H1 (cell line): Measurements from ENCODE around the gene NCAM1. TPM values are rescaled to one million over a fixed set of nuclear protein-coding genes. Genes with fewer than 3 reads are reported as not detected.

Experiments
- CTCF ChIA-PET: fragments of 300-600 bp; sonication (Branson Sonifier 250); formaldehyde crosslinking; loops from one replicate; lab custom pipeline; 2021; ENCODE audit not compliant: partially characterized antibody; lab: Charles Lee
- POLR2A ChIA-PET: fragments of 300-600 bp; sonication (Branson Sonifier 250); formaldehyde crosslinking; loops from one replicate; lab custom pipeline; 2021; ENCODE audit warnings: inconsistent platforms; ENCODE audit not compliant: partially characterized antibody; lab: Charles Lee
- DNase-seq, 2 experiments: peaks; one replicate each; pipeline versions ENCODE4 v3.0.0 to v3.0.0-alpha.2; 2010 to 2022; ENCODE audit warnings: low spot score in 2 of 2, low read depth in 1 of 2, mixed read lengths in 1 of 2
- FAIRE-seq: peaks from 2 replicates; lab custom pipeline; 2011; peaks lifted over from hg19 to GRCh38; lab: Jason Lieb, UNC
- H2AFZ ChIP-seq: 2 replicates; pipeline ENCODE4 v1.8.1; 2012; ENCODE audit warnings: low read length, inconsistent platforms
- H2AK5ac ChIP-seq: 2 replicates; pipeline ENCODE4 v1.6.1; 2013; ENCODE audit warnings: low read depth, low read length
- H2BK120ac ChIP-seq: replicated peaks from 2 replicates; pipeline ENCODE3; 2013; ENCODE audit warnings: low read depth, low read length, inconsistent platforms
- H2BK12ac ChIP-seq: 2 replicates; pipeline ENCODE4 v1.6.1; 2013; ENCODE audit warnings: low read depth, low read length
- H2BK15ac ChIP-seq: 2 replicates; pipeline ENCODE4 v1.6.1; 2013; ENCODE audit warnings: low read length
- H2BK20ac ChIP-seq: 2 replicates; pipeline ENCODE4 v1.6.1; 2013; ENCODE audit warnings: low read length
- H2BK5ac ChIP-seq: 2 replicates; pipeline ENCODE4 v1.6.1; 2013; ENCODE audit warnings: low read depth, low read length
- H3K14ac ChIP-seq: 2 replicates; pipeline ENCODE4 v1.6.1; 2013; ENCODE audit warnings: inconsistent platforms; ENCODE audit not compliant: insufficient read length
- H3K18ac ChIP-seq: 2 replicates; pipeline ENCODE4 v1.6.1; 2013; ENCODE audit warnings: low read length; ENCODE audit errors: extremely low read depth
- H3K23ac ChIP-seq: 2 replicates; pipeline ENCODE4 v1.6.1; 2013; ENCODE audit warnings: inconsistent platforms; ENCODE audit not compliant: insufficient read length
- H3K23me2 ChIP-seq: 2 replicates; pipeline ENCODE4 v1.6.1; 2013; ENCODE audit warnings: low read depth, low read length
- H3K27ac ChIP-seq: 2 replicates; pipeline ENCODE4 v1.6.1; 2011; ENCODE audit warnings: low read depth, low read length, inconsistent platforms
- H3K27me3 ChIP-seq, 4 experiments: replicated peaks in 1 of 4; 1 replicate in 1 of 4; 2 replicates in 3 of 4; pipeline versions ENCODE4 v1.6.1 to v1.8.1; 2011 to 2013; ENCODE audit warnings: low read length in 3 of 4, mild to moderate bottlenecking in 3 of 4, inconsistent platforms in 2 of 4, mixed read lengths in 2 of 4, moderate library complexity in 1 of 4; ENCODE audit not compliant: control insufficient read depth in 3 of 4, insufficient read depth in 3 of 4; ENCODE audit errors: extremely low read depth in 1 of 4
- H3K36me3 ChIP-seq, 4 experiments: 2 replicates each; pipeline versions ENCODE4 v1.6.1 to v1.8.1; 2011 to 2013; ENCODE audit warnings: mild to moderate bottlenecking in 4 of 4, low read length in 3 of 4, moderate library complexity in 2 of 4, control low read depth in 1 of 4, inconsistent platforms in 1 of 4; ENCODE audit not compliant: insufficient read depth in 4 of 4, control insufficient read depth in 2 of 4
- H3K4ac ChIP-seq: replicated peaks from 2 replicates; pipeline ENCODE3; 2013; ENCODE audit warnings: low read length, low read depth, mixed read lengths, inconsistent platforms; ENCODE audit not compliant: insufficient read length
- H3K4me1 ChIP-seq, 4 experiments: replicated peaks in 1 of 4; 1 replicate in 1 of 4; 2 replicates in 3 of 4; pipeline versions ENCODE4 v1.6.1 to v1.8.1; 2011 to 2013; ENCODE audit warnings: low read length in 3 of 4, inconsistent platforms in 2 of 4, mixed read lengths in 1 of 4; ENCODE audit not compliant: insufficient read depth in 4 of 4, control insufficient read depth in 3 of 4
- H3K4me2 ChIP-seq, 2 experiments: 2 replicates each; pipeline versions ENCODE4 v1.6.1 to v1.8.1; 2011 to 2013; ENCODE audit warnings: low read depth in 2 of 2, low read length in 2 of 2, control low read depth in 1 of 2, inconsistent platforms in 1 of 2, mild to moderate bottlenecking in 1 of 2; ENCODE audit not compliant: insufficient read depth in 1 of 2
- H3K4me3 ChIP-seq, 4 experiments: fragments of 200-600, 300-600 bp in 1 of 4; sonication (generic), shearing (Covaris generic), sonication (Bioruptor Twin) in 1 of 4; 2 replicates each; pipeline versions ENCODE4 v1.5.1 to v1.8.1; 2011 to 2016; ENCODE audit warnings: low read length in 4 of 4, low read depth in 3 of 4, control low read depth in 2 of 4, inconsistent platforms in 2 of 4, mild to moderate bottlenecking in 2 of 4, mixed read lengths in 1 of 4, moderate library complexity in 1 of 4; ENCODE audit not compliant: insufficient read depth in 2 of 4; ENCODE audit errors: extremely low read depth in 1 of 4
- H3K56ac ChIP-seq: replicated peaks from 2 replicates; pipeline ENCODE3; 2013; ENCODE audit warnings: low read depth, mild to moderate bottlenecking, mixed read lengths, low read length, inconsistent platforms; ENCODE audit not compliant: insufficient read length
- H3K79me1 ChIP-seq: 2 replicates; pipeline ENCODE4 v1.6.1; 2013; ENCODE audit warnings: low read depth, low read length, control low read depth
- H3K79me2 ChIP-seq, 2 experiments: 2 replicates each; pipeline versions ENCODE4 v1.6.1 to v1.8.1; 2012 to 2013; ENCODE audit warnings: low read length in 2 of 2, mild to moderate bottlenecking in 2 of 2, inconsistent platforms in 1 of 2; ENCODE audit not compliant: insufficient read depth in 2 of 2, control insufficient read depth in 1 of 2
- H3K9ac ChIP-seq, 4 experiments: replicated peaks in 1 of 4; 1 replicate in 1 of 4; 2 replicates in 3 of 4; pipeline versions ENCODE4 v1.6.1 to v1.8.1; 2011 to 2013; ENCODE audit warnings: low read depth in 3 of 4, low read length in 3 of 4, control low read depth in 2 of 4, mild to moderate bottlenecking in 2 of 4, moderate library complexity in 2 of 4, inconsistent platforms in 1 of 4; ENCODE audit errors: extremely low read depth in 1 of 4
- H3K9me3 ChIP-seq, 2 experiments: 2 replicates each; pipeline versions ENCODE4 v1.6.1 to v1.8.1; 2012 to 2013; ENCODE audit warnings: mild to moderate bottlenecking in 2 of 2, moderate library complexity in 2 of 2, control low read depth in 1 of 2, inconsistent platforms in 1 of 2, low read depth in 1 of 2, low read length in 1 of 2, mixed read lengths in 1 of 2; ENCODE audit not compliant: insufficient read depth in 2 of 2
- H4K20me1 ChIP-seq, 2 experiments: replicated peaks in 1 of 2; 2 replicates each; pipeline versions ENCODE3 to v1.8.1; 2011 to 2013; ENCODE audit warnings: inconsistent platforms in 2 of 2, low read length in 2 of 2, mild to moderate bottlenecking in 1 of 2; ENCODE audit not compliant: insufficient read depth in 2 of 2, control insufficient read depth in 1 of 2
- H4K5ac ChIP-seq: 2 replicates; pipeline ENCODE4 v1.6.1; 2013; ENCODE audit warnings: low read length, low read depth, mixed read lengths, inconsistent platforms; ENCODE audit not compliant: insufficient read length
- H4K8ac ChIP-seq: 2 replicates; pipeline ENCODE4 v1.8.0; 2013; ENCODE audit warnings: mild to moderate bottlenecking, moderate library complexity, low read length, inconsistent platforms; ENCODE audit not compliant: insufficient read depth; ENCODE audit errors: extremely low read depth
- H4K91ac ChIP-seq: replicated peaks from 2 replicates; pipeline ENCODE3; 2013; ENCODE audit warnings: low read length, mixed read lengths, inconsistent platforms; ENCODE audit not compliant: insufficient read length
- BRCA1 ChIP-seq: IDR thresholded peaks from 2 replicates; pipeline ENCODE4 v1.6.1; 2012; ENCODE audit warnings: low read depth, low read length, improper control_type of control experiment
- CBX5 ChIP-seq: fragments of 300-800, 300-1000 bp; sonication (generic); IDR thresholded peaks from 2 replicates; pipeline ENCODE4 v1.7.1; 2016; ENCODE audit warnings: antibody characterized with exemption, low read length, low read depth
- CBX8 ChIP-seq: fragments of 300-800, 300-1000 bp; sonication (generic); IDR thresholded peaks from 2 replicates; pipeline ENCODE4 v1.7.1; 2016; ENCODE audit warnings: low read depth, low read length, borderline replicate concordance
- CREB1 ChIP-seq: IDR thresholded peaks from 2 replicates; pipeline ENCODE4 v1.6.1; 2012; ENCODE audit warnings: inconsistent platforms
- CTBP2 ChIP-seq: IDR thresholded peaks from 2 replicates; pipeline ENCODE4 v1.7.0; 2011; ENCODE audit warnings: borderline replicate concordance, mild to moderate bottlenecking, moderate library complexity, mixed read lengths, low read length; ENCODE audit not compliant: insufficient read depth, insufficient read length
- EZH2 ChIP-seq: fragments of 200-600 bp; sonication (generic); IDR thresholded peaks from 2 replicates; pipeline ENCODE4 v1.7.1; 2012; ENCODE audit warnings: low read depth, mild to moderate bottlenecking, moderate library complexity, low read length, inconsistent platforms; ENCODE audit not compliant: severe bottlenecking
- JUND ChIP-seq: IDR thresholded peaks from 2 replicates; pipeline ENCODE4 v1.6.1; 2011; ENCODE audit warnings: mild to moderate bottlenecking, improper control_type of control experiment, low read length
- POLR2AphosphoS5 ChIP-seq: IDR thresholded peaks from 2 replicates; pipeline ENCODE4 v1.6.1; 2011; ENCODE audit warnings: low read depth, low read length
- POU5F1 ChIP-seq: IDR thresholded peaks from 2 replicates; pipeline ENCODE4 v1.6.1; 2011; ENCODE audit warnings: low read depth, mild to moderate bottlenecking, low read length, moderate library complexity
- SP2 ChIP-seq: IDR thresholded peaks from 2 replicates; pipeline ENCODE4 v1.6.1; 2012; ENCODE audit warnings: mild to moderate bottlenecking, low read length, inconsistent platforms
- TBP ChIP-seq: IDR thresholded peaks from 2 replicates; pipeline ENCODE4 v1.6.1; 2011; ENCODE audit warnings: low read depth, low read length, improper control_type of control experiment
- WGBS, 2 experiments: shearing (Covaris generic) in 1 of 2; methylation state at CpG; one replicate each; pipeline versions ENCODE4 v1.1.6 to v1.1.7; 2013 to 2015; ENCODE audit warnings: low lambda C conversion rate in 2 of 2, mixed read lengths in 2 of 2, inconsistent platforms in 1 of 2, low coverage in 1 of 2, missing lambda C conversion rate in 1 of 2; ENCODE audit not compliant: insufficient replicate concordance in 2 of 2, insufficient coverage in 1 of 2, insufficient read length in 1 of 2; ENCODE audit errors: extremely low coverage in 1 of 2, missing lambda C conversion rate in 1 of 2; 5-methylcytosine and 5-hydroxymethylcytosine counted together
- polyA plus RNA-seq, 7 experiments: library from polyadenylated mRNA; depleted of rRNA in 3 of 7; stranded (reverse) in 5 of 7; unstranded in 2 of 7; fragments of >200 nt in 5 of 7; fragments of 200-250 nt in 2 of 7; gene quantifications; 1 replicate in 5 of 7; 2 replicates in 1 of 7; 4 replicates in 1 of 7; pipeline versions ENCODE4 v1.2.1 to v1.2.3, GENCODE V29; 2011 to 2013; ENCODE audit warnings: missing spikeins in 2 of 7, mixed read lengths in 2 of 7
- total RNA-seq: library from RNA; stranded (reverse); fragmentation: NEBNext Ultra II Directional; extraction: Animal tissue kit (Norgen Biotek cat#: 25700); gene quantifications from 2 replicates; pipeline ENCODE4 v1.2.1, GENCODE V29; 2021
- TF ChIP-seq, protein P1 (sequence below), 3 experiments: IDR thresholded peaks; 1 replicate in 2 of 3; 2 replicates in 1 of 3; pipeline versions ENCODE4 v1.5.1 to v1.6.1; 2011; ENCODE audit warnings: low read length in 3 of 3, mild to moderate bottlenecking in 3 of 3, inconsistent platforms in 2 of 3, low read depth in 1 of 3, moderate library complexity in 1 of 3; ENCODE audit not compliant: insufficient read depth in 1 of 3; ENCODE audit errors: control extremely low read depth in 1 of 3

Gene NCAM1
- total and polyA plus RNA-seq, 2 of the 8 experiments (the other 6 are each of a cell fraction or from before 2014, with no cell fraction given), result 3.1 to 4.3 TPM

DNA sequence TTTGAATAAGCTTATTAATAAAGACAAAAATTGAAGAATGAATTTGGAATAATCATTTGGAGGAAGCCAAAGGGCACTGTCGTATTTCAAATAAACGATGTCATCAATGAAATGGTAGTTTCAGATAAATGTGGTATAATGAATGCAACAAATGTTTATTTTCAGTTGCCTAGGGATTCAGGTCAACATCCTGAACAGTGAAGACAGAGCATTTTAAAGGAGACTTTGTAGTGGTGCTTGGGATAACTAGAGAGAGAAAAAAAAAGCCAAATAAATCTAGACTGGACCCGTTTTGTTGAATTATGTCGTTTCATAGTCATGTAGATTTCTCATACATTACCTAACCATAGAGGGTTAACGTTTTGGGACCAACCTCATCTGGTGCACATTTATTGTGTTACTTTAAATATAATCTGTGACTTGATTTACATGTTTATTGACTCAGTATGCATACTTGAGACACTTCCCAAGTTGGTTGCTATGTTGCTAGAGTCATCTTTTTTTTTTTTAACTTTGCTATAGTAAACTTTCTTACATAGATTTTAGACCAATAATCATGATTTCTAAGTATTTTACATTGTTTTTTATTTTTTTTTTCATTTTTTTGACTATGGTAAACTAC, 111.1 kb downstream of the NCAM1 start:
- Histone ChIP-seq H3K4ac (no peak overlapping the region), H4K20me1 (no peaks in the 10 kb centered on the region), H3K27ac (no peak overlapping the region), H3K79me2 (no peaks in the 10 kb centered on the region), H4K5ac (no peak overlapping the region), H2AK5ac (no peak overlapping the region), H2BK12ac (no peak overlapping the region), H3K4me2 (no peak overlapping the region), H2AFZ (no peak overlapping the region), H4K91ac (no peak overlapping the region), H4K8ac (no peak overlapping the region), H3K18ac (no peak overlapping the region), H3K4me1 (peaks cover 0 to 3% (median 0%) of the 10 kb centered on the region in 4 experiments; a peak in 1 of 7 replicates), H3K27me3 (no peaks in the 10 kb centered on the region), H3K14ac (no peak overlapping the region), H3K36me3 (no peaks in the 10 kb centered on the region), H2BK20ac (no peak overlapping the region), H3K9me3 (no peaks in the 10 kb centered on the region), H3K9ac (no peak overlapping the region), H3K23ac (no peak overlapping the region), H2BK120ac (no peak overlapping the region), H2BK5ac (no peak overlapping the region), H2BK15ac (no peak overlapping the region), H3K23me2 (no peaks in the 10 kb centered on the region), H3K56ac (no peak overlapping the region), H3K4me3 (no peak overlapping the region), H3K79me1 (no peaks in the 10 kb centered on the region)
- WGBS, 2 experiments, result 88% methylated on average over 5 of the region's 5 CpGs; no CpG with 5 or more reads in 1 of the 2 experiments
- POLR2A ChIA-PET, result no interaction called here
- DNase-seq (no peak), FAIRE-seq (no peak)
- CTCF ChIA-PET, result no interaction called here
- TF ChIP-seq POLR2AphosphoS5, result no peak
- no peak for TF ChIP-seq BRCA1
- no peak for TF ChIP-seq SP2
- TF ChIP-seq CTBP2, result no peak
- TF ChIP-seq, protein P1, sequence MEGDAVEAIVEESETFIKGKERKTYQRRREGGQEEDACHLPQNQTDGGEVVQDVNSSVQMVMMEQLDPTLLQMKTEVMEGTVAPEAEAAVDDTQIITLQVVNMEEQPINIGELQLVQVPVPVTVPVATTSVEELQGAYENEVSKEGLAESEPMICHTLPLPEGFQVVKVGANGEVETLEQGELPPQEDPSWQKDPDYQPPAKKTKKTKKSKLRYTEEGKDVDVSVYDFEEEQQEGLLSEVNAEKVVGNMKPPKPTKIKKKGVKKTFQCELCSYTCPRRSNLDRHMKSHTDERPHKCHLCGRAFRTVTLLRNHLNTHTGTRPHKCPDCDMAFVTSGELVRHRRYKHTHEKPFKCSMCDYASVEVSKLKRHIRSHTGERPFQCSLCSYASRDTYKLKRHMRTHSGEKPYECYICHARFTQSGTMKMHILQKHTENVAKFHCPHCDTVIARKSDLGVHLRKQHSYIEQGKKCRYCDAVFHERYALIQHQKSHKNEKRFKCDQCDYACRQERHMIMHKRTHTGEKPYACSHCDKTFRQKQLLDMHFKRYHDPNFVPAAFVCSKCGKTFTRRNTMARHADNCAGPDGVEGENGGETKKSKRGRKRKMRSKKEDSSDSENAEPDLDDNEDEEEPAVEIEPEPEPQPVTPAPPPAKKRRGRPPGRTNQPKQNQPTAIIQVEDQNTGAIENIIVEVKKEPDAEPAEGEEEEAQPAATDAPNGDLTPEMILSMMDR (IDR thresholded peaks at IDR 0.05; ENCODE audit: control extremely low read depth in 1 of 3, insufficient read depth in 1 of 3, low read depth in 1 of 3, low read length in 3 of 3), result no peak
- TF ChIP-seq POU5F1, result no peak
- TF ChIP-seq CBX5, result no peak
- TF ChIP-seq JUND, result no peak
- TF ChIP-seq EZH2, result no peak
- TF ChIP-seq CBX8, result no peak
- no peak for TF ChIP-seq CREB1
- TF ChIP-seq TBP, result no peak
